GM19240 (cell line): ENCODE results near the gene TJP1.
"Not testable (repeated sequence)": the region's sequence is repeated elsewhere in the genome, so short reads cannot be mapped to it uniquely, and the experiment has no call there.

Experiments
- DNase-seq: peaks from one replicate; pipeline ENCODE4 v3.0.0; 2011; ENCODE audit warnings: low spot score; ENCODE audit not compliant: insufficient read length

Gene TJP1

GRCh38 chr15:29800491-29801366, 21.5 kb downstream of the TJP1 start:
- DNase-seq = no peak

- DNase-seq = no peak
Observed at GRCh38 chr15:29799859-29800258, 22.4 kb downstream of the TJP1 start.

GRCh38 chr15:29795610-29796009, 26.7 kb downstream of the TJP1 start:
- DNase-seq = no peak

- DNase-seq = no peak
Observed at GRCh38 chr15:29792426-29793159, 29.7 kb downstream of the TJP1 start.

GRCh38 chr15:29790607-29791006, 31.7 kb downstream of the TJP1 start:
- no peak for DNase-seq

GRCh38 chr15:29789871-29790270, 32.4 kb downstream of the TJP1 start:
- DNase-seq = no peak

- DNase-seq = no peak
Observed at GRCh38 chr15:29788433-29789034, 33.7 kb downstream of the TJP1 start.

GRCh38 chr15:29787767-29788166, 34.5 kb downstream of the TJP1 start:
- no peak for DNase-seq

- no peak for DNase-seq
Observed at GRCh38 chr15:29785642-29786041, 36.6 kb downstream of the TJP1 start.

- DNase-seq = no peak
Observed at GRCh38 chr15:29785136-29785535, 37.1 kb downstream of the TJP1 start.

GRCh38 chr15:29784413-29784812, 37.9 kb downstream of the TJP1 start:
- no peak for DNase-seq

GRCh38 chr15:29782816-29783215, 39.5 kb downstream of the TJP1 start:
- DNase-seq = not testable (repeated sequence)

GRCh38 chr15:29778382-29778781, 43.9 kb downstream of the TJP1 start:
- no peak for DNase-seq

- DNase-seq = no peak
Observed at GRCh38 chr15:29776859-29777258, 45.4 kb downstream of the TJP1 start.

GRCh38 chr15:29774900-29775299, 47.4 kb downstream of the TJP1 start:
- no peak for DNase-seq

GRCh38 chr15:29773816-29774215, 48.5 kb downstream of the TJP1 start:
- no peak for DNase-seq

- no peak for DNase-seq
Observed at GRCh38 chr15:29773000-29773399, 49.3 kb downstream of the TJP1 start.

GRCh38 chr15:29770796-29771195, 51.5 kb downstream of the TJP1 start:
- no peak for DNase-seq

- no peak for DNase-seq
Observed at GRCh38 chr15:29765898-29766527, 56.3 kb downstream of the TJP1 start.

- DNase-seq = no peak
Observed at GRCh38 chr15:29765234-29765841, 56.9 kb downstream of the TJP1 start.

- no peak for DNase-seq
Observed at GRCh38 chr15:29759596-29759995, 62.7 kb downstream of the TJP1 start.
